ENCODE results near the gene VLDLR.
A peak's percentile ranks its signal among the peaks of the same experiment; 100 is the strongest.

VLDLR gene

DNA sequence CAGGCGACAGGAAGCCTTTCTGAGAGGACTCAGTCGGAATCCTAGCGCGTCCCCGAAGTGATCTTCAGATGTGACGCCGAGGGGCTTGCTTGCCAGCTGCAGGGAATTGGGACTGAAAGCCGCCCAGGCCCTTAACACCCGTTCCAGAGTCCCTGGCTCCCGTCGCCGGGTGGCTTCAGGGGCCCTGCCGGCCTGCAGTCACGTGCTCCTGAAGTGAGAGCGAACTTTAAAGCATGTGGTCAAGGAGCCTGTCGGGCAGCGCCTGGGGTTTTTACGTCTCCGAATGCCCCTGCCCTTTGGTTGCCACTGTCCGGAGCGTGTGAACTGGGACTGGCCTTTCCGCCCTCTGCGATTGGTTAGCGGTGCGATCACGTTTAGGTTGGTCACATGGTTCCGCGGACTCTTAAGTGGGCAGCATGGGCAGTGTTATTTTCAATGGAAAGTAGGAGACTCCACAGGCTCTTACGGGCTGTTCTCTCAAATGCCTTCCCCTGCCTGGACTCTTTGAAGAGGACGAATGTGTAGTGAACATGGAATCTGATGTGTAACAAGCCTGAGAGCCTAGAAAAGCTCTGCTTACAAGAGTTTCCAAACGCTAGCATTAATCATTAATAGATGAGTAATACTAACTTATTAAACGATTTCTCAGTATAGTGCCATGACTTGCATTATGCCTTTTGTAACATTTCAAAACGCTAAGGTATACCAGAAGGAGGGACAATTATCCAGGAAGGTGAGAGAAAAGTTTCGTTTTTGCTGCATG, 1.9 kb downstream of the VLDLR start:
- peak overlapping the region; percentile 82 for H3K4me3 ChIP-seq (ENCODE audit: low read length)
- no peaks in the 10 kb centered on the region for H3K36me3 ChIP-seq (ENCODE audit: control insufficient read depth, insufficient read depth, low read length)
- H3K9me3 ChIP-seq (ENCODE audit: control insufficient read depth, low read length), result no peaks in the 10 kb centered on the region
- H3K9ac ChIP-seq (ENCODE audit: low read length), result peak overlapping the region; percentile 67
- peaks cover 15% of the 10 kb centered on the region for H3K4me1 ChIP-seq (ENCODE audit: control insufficient read depth, insufficient read depth, low read length)
- peaks cover 32% of the 10 kb centered on the region for H3K27me3 ChIP-seq (ENCODE audit: control insufficient read depth, insufficient read depth, low read length)

DNA sequence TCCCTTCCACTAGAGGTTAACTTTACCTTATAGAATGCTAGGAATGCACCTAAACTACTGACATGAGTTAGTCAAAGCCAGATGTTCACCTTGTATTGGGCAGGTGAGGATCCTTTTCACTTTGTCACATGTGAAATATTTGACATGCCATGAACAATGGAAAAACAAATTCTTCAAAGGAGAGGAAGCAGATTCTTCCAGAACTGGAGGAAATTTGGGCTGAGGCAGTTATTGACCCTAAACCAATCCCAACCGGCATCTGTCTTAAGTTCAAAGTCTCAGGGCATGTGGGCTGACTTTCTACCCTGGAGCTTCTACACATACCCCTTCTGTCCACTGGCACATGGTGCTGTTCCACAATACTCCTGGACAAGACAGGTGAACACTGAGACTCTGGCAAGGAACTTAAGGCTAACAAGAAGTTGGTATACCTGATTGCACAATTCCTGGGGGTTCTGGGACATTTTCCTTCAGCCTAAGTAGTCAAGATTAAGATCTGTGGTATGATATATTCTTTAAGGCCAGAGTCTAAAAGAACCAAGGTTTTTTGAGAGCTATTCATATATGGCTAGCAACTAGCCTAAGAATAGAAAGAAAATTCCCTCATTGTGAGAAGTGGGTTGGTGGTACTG, 2.6 kb downstream of the VLDLR start:
- peaks cover 15% of the 10 kb centered on the region for H3K4me1 ChIP-seq (ENCODE audit: control insufficient read depth, insufficient read depth, low read length)
- H3K36me3 ChIP-seq (ENCODE audit: control insufficient read depth, insufficient read depth, low read length), result no peaks in the 10 kb centered on the region
- H3K9me3 ChIP-seq (ENCODE audit: control insufficient read depth, low read length), result no peaks in the 10 kb centered on the region
- no peak overlapping the region for H3K9ac ChIP-seq (ENCODE audit: low read length)
- H3K4me3 ChIP-seq (ENCODE audit: low read length), result no peak overlapping the region
- H3K27me3 ChIP-seq (ENCODE audit: control insufficient read depth, insufficient read depth, low read length), result peaks cover 27% of the 10 kb centered on the region

DNA sequence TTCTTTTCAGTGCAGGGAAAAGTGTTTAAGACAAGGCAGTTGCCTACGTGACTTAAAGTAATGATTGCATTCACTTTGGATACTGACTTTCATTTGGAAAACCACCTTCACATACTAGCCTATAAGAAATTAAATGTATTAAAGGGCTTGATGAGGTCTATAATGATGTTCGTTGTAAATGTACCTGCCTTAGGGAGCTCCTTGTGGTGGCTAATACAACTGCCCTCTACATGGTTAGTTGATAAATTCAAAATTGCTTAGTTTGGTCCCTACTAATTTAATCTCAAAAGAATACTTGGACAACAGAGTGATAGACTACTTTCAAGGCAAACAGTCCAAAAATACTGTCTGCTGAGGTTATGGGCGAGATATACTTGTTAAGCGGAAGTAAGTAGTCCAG, 3.8 kb downstream of the VLDLR start:
- H3K4me1 ChIP-seq (ENCODE audit: control insufficient read depth, insufficient read depth, low read length), result peaks cover 15% of the 10 kb centered on the region
- no peak overlapping the region for H3K4me3 ChIP-seq (ENCODE audit: low read length)
- H3K9me3 ChIP-seq (ENCODE audit: control insufficient read depth, low read length), result no peaks in the 10 kb centered on the region
- H3K9ac ChIP-seq (ENCODE audit: low read length), result no peak overlapping the region
- no peaks in the 10 kb centered on the region for H3K36me3 ChIP-seq (ENCODE audit: control insufficient read depth, insufficient read depth, low read length)
- H3K27me3 ChIP-seq (ENCODE audit: control insufficient read depth, insufficient read depth, low read length), result peaks cover 21% of the 10 kb centered on the region

DNA sequence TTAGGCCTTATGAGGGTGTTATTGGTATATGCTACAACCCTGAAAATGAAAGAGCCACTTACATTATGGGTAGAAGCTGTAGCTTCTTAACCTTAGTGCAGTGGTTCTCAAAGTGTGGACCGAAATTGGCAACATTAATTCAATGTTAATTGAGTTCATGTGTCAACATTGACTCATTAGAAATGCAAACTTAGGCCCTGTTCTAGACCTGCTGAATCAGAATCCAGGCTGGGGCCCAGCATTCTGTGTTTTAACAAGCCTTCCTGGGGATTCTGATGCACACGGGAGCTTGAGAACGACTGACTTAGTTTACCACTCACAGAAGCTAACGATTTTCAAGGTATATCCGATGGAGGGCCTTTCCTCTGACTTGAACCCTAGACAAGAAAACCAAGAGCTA, 7.3 kb downstream of the VLDLR start:
- Histone ChIP-seq H3K4me3 (ENCODE audit: low read length) (no peak overlapping the region), H3K9me3 (ENCODE audit: control insufficient read depth, low read length) (no peaks in the 10 kb centered on the region), H3K36me3 (ENCODE audit: control insufficient read depth, insufficient read depth, low read length) (no peaks in the 10 kb centered on the region), H3K9ac (ENCODE audit: low read length) (no peak overlapping the region), H3K4me1 (ENCODE audit: control insufficient read depth, insufficient read depth, low read length) (no peaks in the 10 kb centered on the region), H3K27me3 (ENCODE audit: control insufficient read depth, insufficient read depth, low read length) (no peaks in the 10 kb centered on the region)

DNA sequence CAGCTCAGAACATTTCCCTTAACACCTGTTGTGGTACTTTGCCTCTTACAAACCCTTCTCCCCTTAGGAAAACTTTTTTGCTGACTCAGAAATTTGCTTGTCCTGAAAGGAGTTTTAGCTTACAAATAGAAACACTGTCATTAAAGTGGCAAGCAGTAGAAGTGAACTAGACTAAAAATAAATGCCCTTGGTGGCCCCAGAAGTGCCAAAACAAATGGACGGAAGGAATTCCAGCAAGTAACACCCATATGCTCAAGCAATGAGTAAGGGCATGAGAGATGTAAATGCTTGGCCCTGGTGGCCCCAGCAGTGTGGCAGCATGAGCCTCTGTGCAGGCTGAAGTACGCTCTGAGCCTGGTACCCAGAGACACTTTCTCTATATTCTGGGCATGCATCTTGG, 8.6 kb downstream of the VLDLR start:
- Histone ChIP-seq H3K36me3 (ENCODE audit: control insufficient read depth, insufficient read depth, low read length) (no peaks in the 10 kb centered on the region), H3K9ac (ENCODE audit: low read length) (no peak overlapping the region), H3K4me3 (ENCODE audit: low read length) (no peak overlapping the region), H3K9me3 (ENCODE audit: control insufficient read depth, low read length) (no peaks in the 10 kb centered on the region), H3K4me1 (ENCODE audit: control insufficient read depth, insufficient read depth, low read length) (no peaks in the 10 kb centered on the region), H3K27me3 (ENCODE audit: control insufficient read depth, insufficient read depth, low read length) (no peaks in the 10 kb centered on the region)

DNA sequence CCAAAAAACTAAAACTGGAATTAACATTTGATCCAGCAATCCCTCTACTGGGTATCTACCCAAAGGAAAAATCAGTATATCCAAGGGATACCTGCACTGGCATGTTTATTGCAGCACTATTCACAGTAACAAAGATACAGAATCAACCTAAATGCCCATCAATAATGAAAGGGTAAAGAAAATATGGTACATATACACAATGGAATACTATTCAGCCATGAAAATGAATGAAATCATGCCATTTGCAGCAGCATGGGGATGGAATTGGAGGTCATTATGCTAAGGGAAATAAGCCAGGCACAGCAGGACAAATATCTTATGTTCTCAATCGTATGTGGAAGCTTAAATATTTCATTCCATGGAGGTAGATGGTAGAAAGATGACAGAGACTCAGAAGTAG, 9.7 kb downstream of the VLDLR start:
- Histone ChIP-seq H3K9ac (ENCODE audit: low read length) (no peak overlapping the region), H3K36me3 (ENCODE audit: control insufficient read depth, insufficient read depth, low read length) (no peaks in the 10 kb centered on the region), H3K27me3 (ENCODE audit: control insufficient read depth, insufficient read depth, low read length) (no peaks in the 10 kb centered on the region), H3K9me3 (ENCODE audit: control insufficient read depth, low read length) (no peaks in the 10 kb centered on the region), H3K4me1 (ENCODE audit: control insufficient read depth, insufficient read depth, low read length) (no peaks in the 10 kb centered on the region), H3K4me3 (ENCODE audit: low read length) (no peak overlapping the region)

DNA sequence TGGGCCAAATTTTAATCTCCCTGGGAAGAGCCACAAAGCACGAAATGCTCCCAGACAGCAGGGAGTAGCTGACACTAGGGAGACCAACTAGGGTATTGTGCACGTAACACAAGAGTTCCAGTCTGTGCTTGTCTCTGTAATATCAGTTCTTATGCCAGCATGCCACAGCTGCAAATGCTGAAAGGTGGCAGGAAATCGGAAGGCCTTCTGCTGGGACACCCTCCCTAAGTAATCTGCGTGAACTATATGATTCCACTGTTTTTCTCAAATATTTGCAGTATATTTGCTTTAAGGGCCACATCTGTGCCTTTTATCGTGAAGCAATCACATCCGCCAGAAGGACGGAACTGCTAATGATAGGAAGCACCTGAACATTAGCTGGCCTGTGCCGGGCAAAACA, 12.6 kb downstream of the VLDLR start:
- H3K4me3 ChIP-seq (ENCODE audit: low read length), result no peak overlapping the region

DNA sequence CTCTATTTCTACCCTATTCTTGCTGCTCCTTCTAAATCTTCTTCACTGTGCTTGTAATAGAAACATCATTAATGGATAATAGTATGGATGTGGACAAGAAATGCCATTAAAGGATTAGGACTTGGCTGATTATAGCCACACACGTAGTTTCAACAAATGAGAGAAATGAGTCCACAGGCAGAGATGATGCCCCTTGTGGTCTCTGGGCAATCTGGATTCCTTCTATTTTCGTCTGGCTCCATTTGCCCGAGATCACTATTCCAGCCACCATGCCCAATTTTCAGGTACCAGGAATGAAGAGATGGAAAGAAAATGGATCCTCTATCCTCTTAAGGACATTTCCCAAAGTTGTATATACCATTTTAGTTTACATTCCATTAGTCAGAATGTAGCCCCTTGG, 13.2 kb downstream of the VLDLR start:
- H3K36me3 ChIP-seq (ENCODE audit: control insufficient read depth, insufficient read depth, low read length), result no peaks in the 10 kb centered on the region
- H3K9me3 ChIP-seq (ENCODE audit: control insufficient read depth, low read length), result no peaks in the 10 kb centered on the region
- H3K27me3 ChIP-seq (ENCODE audit: control insufficient read depth, insufficient read depth, low read length), result no peaks in the 10 kb centered on the region
- no peak overlapping the region for H3K4me3 ChIP-seq (ENCODE audit: low read length)
- H3K4me1 ChIP-seq (ENCODE audit: control insufficient read depth, insufficient read depth, low read length), result no peaks in the 10 kb centered on the region
- H3K9ac ChIP-seq (ENCODE audit: low read length), result no peak overlapping the region

More for the DNA sequence above, 12.6 kb downstream of the VLDLR start:
- Histone ChIP-seq H3K27me3 (ENCODE audit: control insufficient read depth, insufficient read depth, low read length) (no peaks in the 10 kb centered on the region), H3K9me3 (ENCODE audit: control insufficient read depth, low read length) (no peaks in the 10 kb centered on the region), H3K4me1 (ENCODE audit: control insufficient read depth, insufficient read depth, low read length) (no peaks in the 10 kb centered on the region), H3K36me3 (ENCODE audit: control insufficient read depth, insufficient read depth, low read length) (no peaks in the 10 kb centered on the region), H3K9ac (ENCODE audit: low read length) (no peak overlapping the region)

DNA sequence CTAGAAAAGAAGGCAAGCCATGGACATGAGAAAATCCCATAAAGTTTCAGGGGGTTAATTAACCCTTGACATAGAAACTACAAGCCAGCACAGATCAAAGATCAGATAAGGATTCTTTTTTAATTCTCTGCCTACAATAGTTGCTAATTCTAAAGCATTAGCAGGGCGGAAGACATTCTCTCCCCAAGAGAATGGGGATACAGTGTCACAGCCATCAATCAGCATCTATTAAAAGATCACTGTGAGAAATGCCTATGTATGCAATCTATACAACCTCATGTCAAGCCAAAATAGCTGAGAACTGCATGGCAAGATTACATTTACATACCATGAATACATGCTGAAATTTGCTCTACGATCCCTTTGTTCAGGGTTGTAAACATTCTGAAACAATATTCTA, 14.3 kb downstream of the VLDLR start:
- Histone ChIP-seq H3K4me1 (ENCODE audit: control insufficient read depth, insufficient read depth, low read length) (peaks cover 7% of the 10 kb centered on the region), H3K9me3 (ENCODE audit: control insufficient read depth, low read length) (no peaks in the 10 kb centered on the region), H3K36me3 (ENCODE audit: control insufficient read depth, insufficient read depth, low read length) (no peaks in the 10 kb centered on the region), H3K4me3 (ENCODE audit: low read length) (no peak overlapping the region), H3K27me3 (ENCODE audit: control insufficient read depth, insufficient read depth, low read length) (no peaks in the 10 kb centered on the region), H3K9ac (ENCODE audit: low read length) (no peak overlapping the region)

DNA sequence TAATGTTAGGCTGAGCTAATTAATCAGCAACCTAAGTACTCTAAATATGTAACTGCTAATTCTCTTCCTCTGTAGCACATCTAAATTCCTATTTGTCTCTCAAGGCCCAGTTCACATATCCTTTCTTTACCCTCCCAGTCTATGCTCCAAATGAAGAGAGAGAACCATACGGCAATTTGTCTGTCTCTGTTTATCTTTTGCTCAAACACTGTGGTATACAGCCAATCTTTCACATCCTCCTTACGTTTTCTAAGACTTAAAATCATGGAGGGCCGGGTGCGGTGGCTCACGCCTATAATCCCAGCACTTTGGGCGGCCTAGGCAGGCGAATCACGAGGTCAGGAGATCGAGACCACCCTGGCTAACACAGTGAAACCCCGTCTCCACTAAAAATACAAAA, 15.8 kb downstream of the VLDLR start:
- H3K4me1 ChIP-seq (ENCODE audit: control insufficient read depth, insufficient read depth, low read length), result peaks cover 15% of the 10 kb centered on the region
- H3K9ac ChIP-seq (ENCODE audit: low read length), result no peak overlapping the region
- H3K36me3 ChIP-seq (ENCODE audit: control insufficient read depth, insufficient read depth, low read length), result no peaks in the 10 kb centered on the region
- H3K27me3 ChIP-seq (ENCODE audit: control insufficient read depth, insufficient read depth, low read length), result no peaks in the 10 kb centered on the region
- no peaks in the 10 kb centered on the region for H3K9me3 ChIP-seq (ENCODE audit: control insufficient read depth, low read length)
- no peak overlapping the region for H3K4me3 ChIP-seq (ENCODE audit: low read length)

DNA sequence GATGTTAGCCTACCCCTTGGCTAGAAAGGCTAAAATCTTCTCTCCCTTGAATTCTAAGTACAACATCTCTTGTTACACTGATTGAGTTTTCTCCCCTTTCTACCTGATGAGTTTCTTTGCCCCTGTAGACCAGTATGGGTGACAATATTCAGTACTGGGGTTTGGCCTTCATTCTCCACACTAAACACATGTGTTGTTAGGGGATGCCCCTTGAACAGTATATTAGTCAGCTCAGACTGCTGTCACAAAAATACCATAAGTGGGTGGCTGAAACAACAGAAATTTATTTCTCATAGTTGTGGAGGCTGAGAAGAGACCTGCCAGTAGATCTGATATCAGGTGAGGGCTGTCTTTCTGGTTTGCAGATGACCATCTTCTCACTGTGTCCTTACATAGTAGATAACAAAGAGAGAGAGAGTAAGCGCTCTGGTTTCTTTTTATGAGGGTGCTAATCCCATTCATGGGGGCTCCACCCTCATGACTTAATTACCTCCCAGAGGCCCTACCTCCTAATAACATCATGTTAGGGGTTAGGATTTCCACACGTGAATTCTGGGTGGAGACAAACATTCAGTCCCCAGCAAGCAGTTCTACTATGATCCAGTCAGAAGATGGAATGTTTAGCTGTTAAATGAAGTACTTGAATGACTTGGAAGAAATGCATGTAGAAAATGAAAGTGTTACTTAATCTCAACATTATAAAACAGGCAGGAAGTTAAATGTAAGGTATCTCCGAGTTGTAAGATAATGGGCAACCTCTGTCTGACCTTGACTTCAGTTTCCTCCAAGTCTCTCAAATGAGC, 17.5 kb downstream of the VLDLR start:
- no peaks in the 10 kb centered on the region for H3K36me3 ChIP-seq (ENCODE audit: control insufficient read depth, insufficient read depth, low read length)
- no peak overlapping the region for H3K9ac ChIP-seq (ENCODE audit: low read length)
- no peaks in the 10 kb centered on the region for H3K9me3 ChIP-seq (ENCODE audit: control insufficient read depth, low read length)
- H3K4me1 ChIP-seq (ENCODE audit: control insufficient read depth, insufficient read depth, low read length), result peaks cover 15% of the 10 kb centered on the region
- no peak overlapping the region for H3K4me3 ChIP-seq (ENCODE audit: low read length)
- no peaks in the 10 kb centered on the region for H3K27me3 ChIP-seq (ENCODE audit: control insufficient read depth, insufficient read depth, low read length)

DNA sequence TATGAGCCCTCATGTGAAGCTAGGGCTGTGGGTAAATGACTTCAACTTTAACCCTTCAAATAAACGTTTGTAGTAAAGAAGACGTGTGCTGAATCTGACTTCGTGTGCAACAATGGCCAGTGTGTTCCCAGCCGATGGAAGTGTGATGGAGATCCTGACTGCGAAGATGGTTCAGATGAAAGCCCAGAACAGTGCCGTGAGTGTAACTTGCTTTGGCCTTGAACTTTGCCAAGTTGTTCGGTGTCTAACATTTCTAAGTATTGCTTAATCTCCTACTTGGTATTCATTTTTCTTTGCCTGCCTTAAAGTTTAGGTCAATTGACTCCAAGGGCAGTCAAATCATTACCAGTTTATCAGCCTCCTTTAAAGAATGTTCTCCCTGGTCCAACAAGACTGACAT, 18.2 kb downstream of the VLDLR start:
- Histone ChIP-seq H3K27me3 (ENCODE audit: control insufficient read depth, insufficient read depth, low read length) (no peaks in the 10 kb centered on the region), H3K4me3 (ENCODE audit: low read length) (no peak overlapping the region), H3K4me1 (ENCODE audit: control insufficient read depth, insufficient read depth, low read length) (peaks cover 15% of the 10 kb centered on the region), H3K9me3 (ENCODE audit: control insufficient read depth, low read length) (no peaks in the 10 kb centered on the region), H3K9ac (ENCODE audit: low read length) (no peak overlapping the region), H3K36me3 (ENCODE audit: control insufficient read depth, insufficient read depth, low read length) (no peaks in the 10 kb centered on the region)

Measured in mucosa of stomach (tissue), 1 donor.